Limb (tissue), 2 donors: ENCODE results near the gene CORO2A.

ENCODE experiments used
- DNase-seq, 2 donors: peaks; one replicate each; pipeline ENCODE4 v3.0.0-alpha.2; 2016; ENCODE audit errors: extremely low spot score in 2 of 2

Gene CORO2A

GRCh38 chr9:98172604-98173003 is 19.8 kb downstream of the CORO2A start:
- DNase-seq: no peak

DNA sequence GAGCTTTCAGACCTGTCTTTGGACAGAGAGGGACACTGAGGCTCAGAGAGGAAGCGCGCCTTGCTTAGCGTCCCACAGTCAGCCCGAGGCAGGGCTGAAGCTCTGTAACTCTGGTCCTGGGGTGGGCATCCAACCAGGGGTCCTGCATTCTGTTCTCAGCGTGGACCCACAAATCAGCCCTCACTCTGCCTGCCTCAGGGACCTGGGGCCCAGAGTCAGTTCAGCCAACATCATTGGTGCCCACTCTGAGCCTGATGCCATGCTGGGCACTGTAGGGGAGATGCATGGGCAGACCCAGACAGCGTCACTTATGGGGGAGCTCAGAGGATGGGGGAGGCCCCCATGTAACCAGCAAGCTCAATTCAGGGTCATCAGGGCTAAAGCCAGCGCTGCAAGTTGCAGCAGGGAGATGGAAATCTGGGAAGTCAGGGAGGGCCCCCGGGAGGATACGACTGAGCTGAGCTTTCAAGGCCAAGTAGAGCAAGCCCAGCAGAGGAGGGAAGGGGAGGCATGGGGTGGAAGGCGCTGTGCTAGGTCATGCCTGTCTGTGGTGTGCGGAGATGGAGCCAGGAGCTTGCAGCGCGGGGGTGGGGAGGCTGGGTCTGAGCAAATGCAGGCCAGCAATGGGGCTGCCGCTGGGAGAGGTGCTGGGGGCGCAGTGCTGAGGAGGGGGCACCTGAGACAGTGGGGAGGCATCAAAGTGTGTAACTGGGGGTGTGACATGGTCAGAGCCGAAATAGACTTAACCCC is 21.1 kb downstream of the CORO2A start:
- DNase-seq: no peak

- DNase-seq: peak in 1 of 2 donors; percentile 5
Observed at GRCh38 chr9:98168941-98169488, 23.4 kb downstream of the CORO2A start.

DNA sequence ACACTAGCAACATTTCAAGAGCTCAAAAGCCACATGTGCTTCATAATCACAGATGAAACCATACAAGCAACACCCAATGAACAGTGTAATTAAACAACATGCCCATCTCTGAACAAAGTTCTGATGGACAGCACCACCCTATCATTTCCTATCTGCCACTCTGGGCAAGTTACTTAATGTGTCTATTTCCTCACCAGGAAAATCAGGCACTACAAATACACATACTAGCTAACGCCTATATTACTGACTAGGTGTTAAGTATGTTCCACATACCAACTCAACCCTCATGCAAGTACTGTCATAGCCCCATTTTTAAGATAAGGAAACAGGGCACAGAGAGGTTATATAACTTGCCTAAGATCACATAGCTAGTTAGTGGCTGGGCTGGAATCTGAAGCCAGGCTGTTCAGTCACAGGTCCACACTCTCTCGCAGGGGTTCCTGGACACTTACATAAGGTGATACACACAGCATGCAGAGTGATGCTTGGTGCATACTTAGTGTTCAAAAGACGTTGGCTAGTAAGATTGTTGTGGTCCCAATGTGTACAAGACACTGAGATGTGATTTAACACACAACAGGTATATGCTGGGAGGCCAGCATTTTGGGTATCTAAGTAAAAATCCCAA is 24.2 kb downstream of the CORO2A start:
- no peak for DNase-seq

DNA sequence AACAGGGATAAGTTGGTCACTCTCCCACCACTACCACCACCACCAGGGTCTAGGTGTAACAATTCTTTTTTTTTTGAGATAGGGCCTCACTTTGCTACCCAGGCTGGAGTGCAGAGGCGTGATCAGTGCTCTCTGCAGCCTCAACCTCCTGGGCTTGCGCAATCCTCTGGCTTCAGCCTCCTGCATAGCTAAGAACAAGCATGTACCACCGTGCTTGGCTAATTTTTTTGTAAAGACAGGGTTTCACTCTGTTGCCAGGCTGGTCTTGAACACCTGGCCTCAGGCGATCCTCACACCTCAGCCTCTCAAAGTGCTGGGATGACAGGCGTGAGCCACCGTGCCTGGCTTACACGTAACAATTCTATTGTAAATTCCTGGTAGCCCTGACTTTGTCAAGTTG is 27.5 kb downstream of the CORO2A start:
- DNase-seq: no peak

GRCh38 chr9:98162613-98163012 is 29.8 kb downstream of the CORO2A start:
- no peak for DNase-seq

- no peak for DNase-seq
Observed at GRCh38 chr9:98161851-98162250, 30.6 kb downstream of the CORO2A start.

GRCh38 chr9:98159790-98160189 is 32.6 kb downstream of the CORO2A start:
- no peak for DNase-seq

DNA sequence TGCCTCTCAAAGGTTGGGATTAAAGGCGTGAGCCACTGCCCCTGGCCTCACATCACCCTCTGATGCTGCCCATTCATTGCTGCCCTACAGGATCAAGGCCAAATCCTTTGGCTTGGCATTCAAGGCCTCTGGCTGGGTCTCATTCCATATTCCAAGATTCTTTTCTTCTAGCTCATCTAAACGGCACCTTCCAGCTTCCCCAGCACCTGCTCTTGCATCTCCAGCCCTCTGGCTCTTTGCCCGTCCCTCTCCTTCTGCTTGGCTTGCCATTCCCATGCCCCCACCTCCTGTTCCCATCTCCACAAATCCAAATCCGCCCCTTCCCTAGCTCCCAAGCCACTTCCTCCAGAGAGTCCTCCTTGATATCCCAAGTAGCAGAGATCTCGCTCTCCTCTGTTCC is 33.1 kb downstream of the CORO2A start:
- DNase-seq: no peak

GRCh38 chr9:98158071-98158831 is 34.2 kb downstream of the CORO2A start:
- DNase-seq: no peak

DNA sequence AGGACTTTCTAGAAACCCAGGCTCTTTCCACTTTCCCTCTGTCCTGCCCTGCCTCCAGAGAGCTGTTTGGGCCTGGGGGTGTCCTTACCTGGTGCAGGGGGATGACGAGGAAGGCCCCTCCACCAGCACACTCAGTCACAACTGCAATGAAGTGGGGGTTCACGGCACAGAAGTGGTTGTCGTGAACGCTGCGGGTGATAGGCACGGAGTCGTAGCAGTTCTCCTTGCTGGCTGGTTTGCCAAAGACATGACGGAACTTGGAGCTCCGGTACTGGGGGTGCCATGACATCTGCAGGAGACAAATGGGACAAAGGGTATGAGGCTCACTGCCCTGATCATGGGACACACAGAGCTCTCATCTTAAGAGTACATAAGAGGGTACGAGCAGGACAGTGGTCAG is 35.1 kb downstream of the CORO2A start:
- no peak for DNase-seq

DNA sequence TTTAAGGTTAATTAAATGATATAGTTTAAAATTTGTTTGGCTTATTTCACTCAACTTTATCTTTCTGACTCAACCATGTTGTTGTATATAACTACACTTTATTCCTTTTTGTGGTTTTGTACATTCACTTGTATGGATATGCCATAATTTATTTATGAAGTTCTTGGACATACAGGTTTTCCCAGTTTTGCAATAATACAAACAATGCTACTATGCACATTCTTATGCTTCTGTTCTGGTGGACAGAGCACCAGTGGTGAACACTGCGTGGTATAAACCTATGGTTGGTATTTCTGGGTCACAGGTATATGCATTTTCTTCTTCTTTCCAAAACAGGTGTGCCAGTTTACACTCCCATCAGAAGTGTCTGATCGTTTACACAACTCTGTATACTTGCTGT is 37.8 kb downstream of the CORO2A start:
- no peak for DNase-seq

- no peak for DNase-seq
Observed at GRCh38 chr9:98152526-98152925, 39.9 kb downstream of the CORO2A start.

GRCh38 chr9:98150721-98151120 is 41.7 kb downstream of the CORO2A start:
- DNase-seq: no peak

- no peak for DNase-seq
Observed at GRCh38 chr9:98150164-98150563, 42.3 kb downstream of the CORO2A start.

GRCh38 chr9:98149422-98149821 is 43.0 kb downstream of the CORO2A start:
- DNase-seq: no peak

DNA sequence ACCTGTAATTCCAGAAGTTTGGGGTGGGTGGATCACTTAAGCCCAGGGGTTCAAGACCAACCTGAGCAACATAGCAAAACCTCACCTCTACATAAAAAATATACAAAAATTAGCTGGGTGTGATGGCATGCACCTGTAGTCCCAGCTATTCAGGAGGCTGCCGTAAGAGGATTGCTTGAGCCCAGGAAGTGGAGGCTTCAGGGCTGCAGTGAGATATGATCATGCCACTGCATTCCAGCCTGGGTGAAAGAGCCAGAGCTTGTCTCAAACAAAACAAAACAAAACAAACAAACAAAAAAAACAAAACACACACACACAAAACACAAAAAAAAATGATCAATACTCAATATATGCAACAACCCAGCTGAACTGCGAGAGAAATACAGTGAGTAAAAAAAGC is 44.0 kb downstream of the CORO2A start:
- no peak for DNase-seq

DNA sequence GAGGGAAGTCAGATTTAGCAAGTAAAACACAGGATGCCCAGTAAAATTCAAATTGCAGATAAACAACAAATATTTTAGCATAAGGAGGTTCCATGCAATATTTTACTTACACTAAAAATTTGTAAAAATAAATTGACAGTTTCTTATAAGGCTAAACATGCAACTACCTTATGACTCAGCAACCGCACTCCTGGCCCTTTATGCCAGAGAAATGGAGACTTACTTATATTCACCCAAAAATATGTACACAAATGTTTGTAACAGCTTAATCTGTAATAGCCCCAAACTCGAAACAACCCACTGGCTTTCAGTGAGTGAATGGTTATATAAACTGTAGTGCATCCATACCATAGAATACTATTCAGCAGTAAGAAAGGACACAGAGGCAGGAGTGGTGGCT is 44.9 kb downstream of the CORO2A start:
- no peak for DNase-seq

DNA sequence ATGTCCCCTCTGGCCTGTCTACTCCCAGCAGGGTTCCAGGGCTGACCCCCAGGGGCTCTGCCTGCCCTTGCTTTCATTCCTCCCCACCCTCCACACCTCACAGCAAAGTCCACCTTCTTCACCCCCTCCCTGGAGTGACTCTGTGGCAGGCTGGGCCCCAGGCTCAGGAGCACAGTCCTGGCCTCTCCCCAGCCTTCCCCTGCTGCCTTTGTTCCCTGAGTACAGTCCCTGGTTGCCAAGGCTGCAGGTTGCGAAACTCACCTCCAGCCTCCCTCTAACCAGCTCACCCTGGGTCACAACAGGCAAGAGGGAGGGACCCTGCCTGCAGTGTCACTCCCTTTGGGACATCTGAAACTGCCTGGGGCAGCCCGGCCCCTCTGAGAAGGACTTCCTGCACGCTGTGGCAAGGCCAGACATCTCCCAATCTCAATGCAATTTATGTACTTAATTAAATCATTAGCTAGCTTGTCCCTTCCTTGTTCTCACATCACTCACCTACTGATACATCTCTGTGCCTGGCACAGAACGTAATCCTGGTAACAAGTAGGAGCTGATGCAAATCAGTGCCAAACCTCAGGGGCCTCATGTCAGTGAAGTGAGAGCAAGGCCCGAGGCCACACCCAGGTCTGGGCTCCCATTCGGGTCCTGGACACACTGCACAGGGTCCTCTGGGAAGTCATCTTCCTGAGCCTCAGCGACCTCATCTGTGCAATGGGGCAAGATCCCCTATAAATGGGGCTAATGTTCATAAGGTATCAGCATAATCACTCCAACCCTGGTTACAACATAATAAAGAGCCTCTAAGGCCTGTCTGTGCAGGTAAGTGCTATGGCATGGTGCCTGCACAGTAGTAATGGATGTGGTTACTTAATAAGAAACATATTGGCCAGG is 46.1 kb downstream of the CORO2A start:
- DNase-seq: no peak

- no peak for DNase-seq
Observed at GRCh38 chr9:98144631-98145030, 47.8 kb downstream of the CORO2A start.

DNA sequence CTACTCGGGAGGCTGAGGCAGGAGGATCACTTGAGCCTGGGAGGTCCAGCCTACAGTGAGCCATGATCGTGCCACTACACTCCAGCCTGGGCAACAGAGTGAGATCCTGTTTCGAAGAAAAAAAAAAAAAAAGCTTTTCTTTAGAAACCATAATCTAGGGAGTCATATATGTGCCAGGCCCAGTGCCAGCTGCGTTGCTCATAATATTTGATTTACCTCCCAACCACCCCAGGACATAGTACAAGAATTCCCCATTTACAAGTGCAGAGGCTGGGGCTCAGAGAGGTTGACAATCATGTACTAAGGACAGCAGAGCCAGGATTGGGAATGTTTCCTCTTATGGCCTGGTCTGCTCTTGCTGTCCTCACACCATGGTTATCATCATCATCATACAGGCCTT is 48.4 kb downstream of the CORO2A start:
- no peak for DNase-seq
